HG03521 (cell line): ENCODE data around the gene NSMCE4A.
"Not testable (repeated sequence)": the region's sequence is repeated elsewhere in the genome, so short reads cannot be mapped to it uniquely, and the experiment has no call there.

ENCODE experiments used
- ATAC-seq: cut with Tn5 transposase; IDR thresholded peaks from one replicate; pipeline ENCODE4 v1.9.1; 2021; ENCODE audit warnings: mild to moderate bottlenecking, moderate library complexity; ENCODE audit not compliant: unreplicated experiment

The NSMCE4A gene

DNA sequence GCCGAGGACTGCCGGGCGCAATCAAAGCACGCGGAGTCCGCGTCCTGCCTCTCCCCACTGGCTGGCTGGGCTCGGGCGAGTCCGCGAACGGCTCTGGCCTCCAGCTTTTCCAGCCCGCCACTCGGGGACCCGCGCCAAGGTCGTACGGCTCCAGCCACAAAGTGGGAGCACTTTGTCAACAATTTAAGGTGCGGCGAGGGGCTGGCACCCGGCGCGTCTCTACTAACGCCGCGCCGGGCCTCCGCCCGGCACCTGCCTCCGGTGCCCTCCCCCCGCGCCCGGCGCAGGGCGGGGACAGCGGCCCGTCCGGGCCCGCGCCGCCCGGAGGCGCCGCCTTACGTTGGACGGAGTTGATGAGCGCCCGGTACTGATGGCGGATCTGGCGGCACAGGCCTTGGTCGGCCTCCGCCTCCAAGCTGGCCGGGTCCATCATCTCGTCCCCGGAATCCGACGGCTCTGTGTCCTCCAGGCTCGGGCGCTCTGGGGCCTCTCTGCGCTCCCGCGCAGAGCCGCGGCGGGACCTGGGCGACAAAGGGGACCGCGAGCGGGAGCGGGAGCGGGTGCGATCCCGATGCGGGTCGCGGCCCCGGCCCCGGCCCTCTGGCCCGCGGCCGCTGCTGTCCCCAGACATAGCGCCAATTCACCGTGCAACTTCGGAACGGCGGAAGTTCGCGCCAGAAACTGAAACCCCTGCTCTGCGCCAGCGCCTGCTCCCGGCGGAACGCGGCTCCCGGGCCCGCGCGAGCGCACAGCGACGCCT is at the start of gene NSMCE4A:
NSMCE4A (minus strand) TSS at position 683 of the 760 bp plus-strand sequence; CDS start at position 631, 52 bp downstream.
- ATAC-seq, result peak; percentile 73

DNA sequence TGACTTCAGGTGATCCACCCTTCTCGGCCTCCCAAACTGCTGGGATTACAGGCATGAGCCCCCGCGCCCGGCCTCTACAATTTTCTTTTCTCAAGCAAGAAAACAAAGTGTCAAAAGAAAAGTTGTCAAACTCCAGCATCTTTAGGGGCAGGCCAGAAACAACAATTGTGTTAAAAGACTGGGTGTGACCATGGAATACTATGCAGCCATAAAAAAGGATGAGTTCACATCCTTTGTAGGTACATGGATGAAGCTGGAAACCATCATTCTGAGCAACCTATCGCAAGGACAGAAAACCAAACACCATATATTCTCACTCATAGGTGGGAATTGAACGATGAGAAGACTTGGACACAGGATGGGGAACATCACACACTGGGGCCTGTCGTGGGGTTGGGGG is 48.2 kb upstream of the NSMCE4A start:
- not testable (repeated sequence) for ATAC-seq

DNA sequence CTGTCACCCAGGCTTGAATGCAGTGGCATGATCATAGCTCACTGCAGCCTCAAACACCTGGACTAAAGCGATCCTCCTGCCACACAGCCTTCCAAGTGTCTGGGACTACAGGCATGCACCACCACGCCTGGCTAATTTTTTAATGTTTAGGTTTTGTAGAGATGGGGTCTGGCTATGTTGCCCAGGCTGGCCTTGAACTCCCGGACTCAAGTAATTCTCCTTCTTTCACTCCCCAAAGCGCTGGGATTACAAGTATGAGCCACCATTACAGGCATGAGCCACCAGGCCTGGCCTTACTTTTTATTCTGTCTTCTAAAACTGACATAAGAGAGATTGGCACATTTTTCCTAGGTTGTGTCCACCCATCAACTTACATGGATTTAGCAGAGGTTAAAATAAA is 47.3 kb upstream of the NSMCE4A start:
- no peak for ATAC-seq

GRCh38 chr10:122021828-122022227 is 46.8 kb upstream of the NSMCE4A start:
- ATAC-seq, result no peak

- no peak for ATAC-seq
These were observed 46.4 kb upstream of the NSMCE4A start for GRCh38 chr10:122021379-122021778.

GRCh38 chr10:122020226-122020625 is 45.2 kb upstream of the NSMCE4A start:
- no peak for ATAC-seq

- no peak for ATAC-seq
These were observed 44.5 kb upstream of the NSMCE4A start for GRCh38 chr10:122019414-122019975.

GRCh38 chr10:122018951-122019413 is 44.0 kb upstream of the NSMCE4A start:
- ATAC-seq, result no peak

DNA sequence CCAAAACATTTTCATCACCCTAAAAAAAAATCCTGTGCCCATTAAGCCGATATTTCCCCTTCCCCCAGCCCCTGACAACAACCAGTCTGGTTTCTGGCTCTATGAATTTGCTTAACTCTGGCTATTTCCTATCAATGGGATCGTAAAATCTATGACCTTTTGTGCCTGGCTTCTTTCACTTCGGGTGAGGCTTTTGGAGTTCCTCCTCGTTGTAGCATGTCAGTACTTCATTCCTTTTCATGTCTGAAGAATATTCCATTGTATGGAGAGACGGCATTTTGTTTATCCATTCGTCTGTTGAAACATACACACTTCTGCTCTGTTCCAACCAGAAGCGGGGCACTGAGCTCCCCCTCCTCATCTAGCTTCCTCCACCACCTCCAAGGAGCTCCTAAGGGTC is 43.5 kb upstream of the NSMCE4A start:
- no peak for ATAC-seq

GRCh38 chr10:122017926-122018325 is 42.9 kb upstream of the NSMCE4A start:
- ATAC-seq, result not testable (repeated sequence)

DNA sequence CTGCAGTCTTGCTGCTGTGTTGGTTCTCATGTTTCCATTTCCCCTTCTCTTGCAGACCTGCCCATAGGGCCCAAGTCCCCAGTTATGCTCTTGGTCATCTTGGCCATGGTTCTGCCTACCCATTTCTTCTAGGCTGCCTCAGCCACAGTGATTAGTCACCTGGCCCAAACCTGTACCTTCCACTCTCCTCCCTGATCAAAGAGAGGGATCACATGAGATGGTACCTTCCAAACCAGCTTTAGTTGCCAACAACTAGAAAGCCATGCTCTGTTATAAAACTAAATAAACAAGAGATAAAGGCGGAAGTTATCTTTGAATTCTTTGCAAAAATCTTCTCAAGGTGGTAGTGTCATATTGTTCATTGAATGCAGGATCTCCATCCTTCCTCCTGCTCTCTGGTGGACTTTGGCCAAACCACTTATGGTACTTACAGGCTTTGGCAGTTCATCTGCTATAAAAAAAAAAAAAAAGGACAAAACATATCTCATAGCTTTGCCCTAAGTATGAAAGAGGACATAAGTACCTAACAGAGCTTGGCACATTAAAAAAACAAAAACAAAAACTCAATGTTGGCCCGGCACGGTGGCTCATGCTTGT is 39.7 kb upstream of the NSMCE4A start:
- ATAC-seq, result no peak

GRCh38 chr10:122013311-122013780 is 38.3 kb upstream of the NSMCE4A start:
- ATAC-seq, result no peak

GRCh38 chr10:122012731-122013130 is 37.7 kb upstream of the NSMCE4A start:
- no peak for ATAC-seq

DNA sequence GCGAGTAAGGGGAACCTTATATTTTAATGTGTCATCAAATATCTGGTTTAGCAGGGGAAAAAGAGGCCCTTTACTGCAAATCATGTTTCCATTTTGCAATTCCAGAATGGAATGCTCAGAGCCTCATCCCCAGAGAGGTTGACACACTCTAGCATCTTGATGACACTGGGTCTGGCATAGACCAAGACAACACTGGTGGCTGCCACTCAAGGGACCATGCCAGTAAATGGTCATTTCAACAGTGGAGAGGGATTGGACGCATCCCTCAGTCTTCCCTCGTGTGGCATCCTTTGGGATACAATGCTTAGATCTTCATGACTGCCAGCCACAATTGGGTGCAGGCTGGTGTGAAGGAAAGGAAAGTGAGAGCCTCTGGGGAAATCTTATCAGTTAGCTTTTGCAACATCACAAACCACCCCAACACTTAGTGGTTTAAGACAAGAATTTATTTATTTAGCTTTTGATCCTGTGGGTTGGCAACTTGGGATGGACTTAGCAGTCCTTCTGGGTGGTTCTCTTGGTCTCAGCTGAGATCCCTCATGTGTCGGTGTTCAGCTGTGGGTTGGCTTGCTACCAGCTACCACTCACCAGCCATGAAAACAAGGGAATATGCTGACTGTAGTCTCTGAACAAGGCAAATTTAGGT is 35.5 kb upstream of the NSMCE4A start:
- no peak for ATAC-seq

DNA sequence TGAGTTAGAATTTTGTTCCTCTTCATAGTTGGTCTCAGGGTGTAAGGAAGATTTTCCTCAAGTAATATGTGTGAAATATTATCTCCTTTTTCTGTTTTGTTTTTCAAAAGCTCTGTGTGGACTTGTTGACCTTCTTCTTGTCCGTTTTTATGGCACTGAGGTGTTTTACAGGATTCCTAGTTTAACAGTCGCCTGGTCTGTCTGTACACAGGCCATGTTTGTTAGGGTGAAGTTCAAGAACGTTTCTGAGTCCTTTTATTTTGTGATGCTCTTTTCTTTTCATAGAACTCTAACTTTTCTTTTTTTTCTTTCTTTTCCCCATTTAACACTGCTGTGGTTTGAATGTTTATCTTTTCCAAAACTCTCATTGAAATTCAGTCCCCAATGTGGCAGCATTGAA is 32.4 kb upstream of the NSMCE4A start:
- no peak for ATAC-seq

- no peak for ATAC-seq
These were observed 26.7 kb upstream of the NSMCE4A start for GRCh38 chr10:122001698-122002097.

- no peak for ATAC-seq
These were observed 24.3 kb upstream of the NSMCE4A start for GRCh38 chr10:121999301-121999700.

- no peak for ATAC-seq
These were observed 23.4 kb upstream of the NSMCE4A start for GRCh38 chr10:121998462-121998861.

GRCh38 chr10:121994429-121994941 is 19.5 kb upstream of the NSMCE4A start:
- no peak for ATAC-seq

DNA sequence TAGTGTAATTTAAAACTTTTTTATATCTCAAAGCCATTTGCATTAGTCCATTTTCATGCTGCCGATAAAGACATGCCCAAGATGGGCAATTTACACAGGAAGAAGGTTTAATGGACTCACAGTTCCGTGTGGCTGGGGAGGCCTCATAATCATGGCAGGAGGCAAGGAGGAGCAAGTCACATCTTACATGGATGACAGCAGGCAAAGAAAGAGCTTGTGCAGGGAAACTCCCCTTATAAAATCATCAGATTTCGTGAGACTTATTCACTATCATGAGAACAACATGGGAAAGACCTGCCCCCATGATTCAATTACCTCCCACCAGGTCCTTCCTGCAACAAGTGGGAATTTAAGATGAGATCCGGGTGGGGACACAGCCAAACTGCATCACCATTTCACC is 16.7 kb upstream of the NSMCE4A start:
- ATAC-seq, result not testable (repeated sequence)

GRCh38 chr10:121990015-121990677 is 15.1 kb upstream of the NSMCE4A start:
- no peak for ATAC-seq
